ENCODE results near the gene IL23R.

IL23R gene

DNA sequence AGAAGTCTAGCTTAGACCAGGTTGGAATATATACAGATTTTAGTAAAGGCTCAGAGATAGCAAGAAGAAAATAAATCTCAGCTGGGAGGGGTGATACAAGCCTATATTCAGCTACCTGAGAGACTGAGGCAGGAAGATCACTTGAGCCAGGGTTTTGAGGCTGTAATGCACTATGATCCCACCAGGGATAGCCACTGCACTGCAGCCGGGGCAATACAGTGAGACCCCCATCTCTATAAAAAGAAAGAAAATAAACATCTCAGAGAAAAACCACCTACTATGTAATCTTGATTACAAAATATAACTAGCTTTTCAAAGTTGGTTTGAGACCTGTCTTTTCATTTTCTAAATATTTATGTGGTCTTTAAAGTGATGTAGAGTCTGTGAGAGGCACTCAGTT is 47.7 kb downstream of the IL23R start:
- DNase-seq, result no peak
- H3K36me3 Mint-ChIP-seq, result no peaks in the 10 kb centered on the region
- no peaks in the 10 kb centered on the region for H3K27me3 Mint-ChIP-seq
- no peak overlapping the region for H3K4me3 Mint-ChIP-seq
- peaks cover 44% of the 10 kb centered on the region for H3K4me1 Mint-ChIP-seq
- CTCF ChIA-PET, result interaction anchor here (0.7 to 9.0 kb wide), 54 partner anchors 8 to 726 kb away, joined by 3 to 317 read pairs (median 6); partner anchors contain the start of genes C1orf141, IL23R, SERBP1 and SLC35D1
- no peaks in the 10 kb centered on the region for H3K9me3 Mint-ChIP-seq
- no peak overlapping the region for H3K27ac Mint-ChIP-seq

DNA sequence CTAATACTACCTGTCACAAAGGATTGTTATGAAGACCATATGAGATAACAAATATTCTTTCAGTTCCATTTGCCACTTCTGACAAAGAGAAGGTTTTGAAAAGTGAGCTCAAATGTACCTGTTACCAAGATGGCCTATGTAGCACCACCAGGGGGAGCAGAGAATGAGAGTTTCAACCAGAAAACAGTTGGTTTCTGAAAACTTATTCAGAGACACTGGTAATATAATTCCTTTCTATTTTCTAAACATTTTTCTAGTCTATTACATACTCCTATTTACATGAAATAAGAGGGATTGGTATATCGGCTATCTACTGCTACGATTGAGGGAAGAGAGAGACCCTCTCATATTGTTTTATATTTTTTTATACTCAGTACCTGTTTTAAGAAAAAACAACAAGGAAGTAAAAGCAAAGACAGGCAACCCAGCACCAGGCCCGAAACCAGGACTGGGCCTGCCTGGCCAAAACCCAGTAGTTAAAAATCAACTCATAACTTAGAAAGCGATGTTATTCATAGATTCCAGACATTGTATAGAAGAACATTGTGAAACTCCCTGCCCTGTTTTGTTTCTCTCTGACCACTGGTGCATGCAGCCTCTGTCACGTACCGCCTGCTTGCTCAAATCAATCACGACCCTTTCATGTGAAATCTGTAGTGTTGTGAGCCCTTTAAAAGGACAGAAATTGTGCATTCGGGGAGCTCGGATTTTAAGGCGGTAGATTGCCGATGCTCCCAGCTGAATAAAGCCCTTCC is 48.3 kb downstream of the IL23R start:
- Mint-ChIP-seq H3K27ac (no peak overlapping the region), H3K36me3 (no peaks in the 10 kb centered on the region), H3K4me1 (peaks cover 44% of the 10 kb centered on the region), H3K4me3 (no peak overlapping the region), H3K27me3 (no peaks in the 10 kb centered on the region), H3K9me3 (no peaks in the 10 kb centered on the region)
- peak; percentile 75 for DNase-seq
- CTCF ChIA-PET, result interaction anchor here (0.6 to 9.0 kb wide), 53 partner anchors 8 to 546 kb away, joined by 3 to 317 read pairs (median 7); partner anchors contain the start of genes C1orf141, IL23R, SERBP1 and SLC35D1

DNA sequence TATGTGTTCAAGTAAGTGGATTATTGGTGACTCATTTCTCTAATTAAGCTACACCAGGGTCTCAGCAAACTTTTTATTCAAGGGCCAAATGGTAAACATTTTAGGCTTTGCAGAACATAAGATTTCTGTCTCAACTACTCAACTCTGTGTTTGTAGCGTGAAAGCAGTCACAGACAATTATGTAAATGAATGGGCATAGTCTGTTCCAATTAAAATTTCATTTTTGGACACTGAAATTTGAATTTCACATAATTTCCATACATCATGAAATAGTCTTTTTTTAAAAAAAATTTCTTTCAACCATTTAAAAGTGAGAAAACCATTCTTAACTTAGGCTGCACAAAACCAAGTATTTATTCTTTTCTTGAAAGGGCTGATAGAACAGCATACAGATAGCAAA is 50.1 kb downstream of the IL23R start:
- H3K27ac Mint-ChIP-seq, result no peak overlapping the region
- peaks cover 43% of the 10 kb centered on the region for H3K4me1 Mint-ChIP-seq
- no peak for DNase-seq
- H3K36me3 Mint-ChIP-seq, result no peaks in the 10 kb centered on the region
- H3K27me3 Mint-ChIP-seq, result no peaks in the 10 kb centered on the region
- CTCF ChIA-PET, result interaction anchor here (0.9 to 9.0 kb wide), 9 partner anchors 13 to 452 kb away, joined by 3 to 317 read pairs (median 38); partner anchors contain the start of gene IL23R
- no peak overlapping the region for H3K4me3 Mint-ChIP-seq
- H3K9me3 Mint-ChIP-seq, result no peaks in the 10 kb centered on the region

DNA sequence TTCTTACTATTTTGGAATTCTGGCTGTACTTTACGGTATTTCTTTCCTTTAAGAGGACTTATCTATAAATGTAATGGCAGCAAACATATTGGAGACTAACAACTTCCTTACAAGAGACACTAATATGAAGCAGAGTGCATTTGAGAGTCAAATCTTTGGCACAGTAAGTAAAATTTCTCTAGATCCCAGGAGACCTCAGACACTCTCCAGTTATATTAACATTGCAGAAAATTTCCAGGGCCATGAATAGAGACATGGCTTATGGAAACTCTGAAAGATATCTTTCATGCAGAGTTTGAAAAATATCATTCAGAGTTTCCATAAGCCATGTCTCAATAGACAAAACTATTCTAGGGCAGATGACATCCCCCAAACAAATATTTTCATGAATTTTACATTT is 51.2 kb downstream of the IL23R start:
- peaks cover 32% of the 10 kb centered on the region for H3K4me1 Mint-ChIP-seq
- H3K4me3 Mint-ChIP-seq, result no peak overlapping the region
- H3K27ac Mint-ChIP-seq, result no peak overlapping the region
- no peaks in the 10 kb centered on the region for H3K9me3 Mint-ChIP-seq
- no peaks in the 10 kb centered on the region for H3K36me3 Mint-ChIP-seq
- CTCF ChIA-PET, result interaction anchor here (1.7 kb wide), 1 partner anchor 68 kb away, joined by 5 read pairs; no protein-coding TSS in a partner anchor
- no peak for DNase-seq
- no peaks in the 10 kb centered on the region for H3K27me3 Mint-ChIP-seq

DNA sequence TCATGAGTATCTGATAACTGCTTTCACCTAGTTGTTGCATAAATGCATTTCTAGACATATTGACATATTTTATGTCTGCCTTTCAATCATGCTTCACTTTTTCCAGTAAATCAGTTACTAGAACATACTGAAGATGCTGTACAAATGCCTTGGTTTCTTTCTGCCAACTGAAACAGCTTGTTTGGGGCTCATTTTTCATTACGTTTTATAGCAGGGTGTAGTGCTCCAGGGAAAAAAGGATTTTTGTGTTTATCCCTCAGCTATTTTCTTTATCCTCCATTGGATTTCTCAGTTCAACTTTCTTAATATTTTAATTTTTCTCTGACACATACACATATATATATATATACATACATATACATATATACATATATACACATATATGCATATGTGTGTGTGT is 51.7 kb downstream of the IL23R start:
- H3K4me3 Mint-ChIP-seq, result no peak overlapping the region

DNA sequence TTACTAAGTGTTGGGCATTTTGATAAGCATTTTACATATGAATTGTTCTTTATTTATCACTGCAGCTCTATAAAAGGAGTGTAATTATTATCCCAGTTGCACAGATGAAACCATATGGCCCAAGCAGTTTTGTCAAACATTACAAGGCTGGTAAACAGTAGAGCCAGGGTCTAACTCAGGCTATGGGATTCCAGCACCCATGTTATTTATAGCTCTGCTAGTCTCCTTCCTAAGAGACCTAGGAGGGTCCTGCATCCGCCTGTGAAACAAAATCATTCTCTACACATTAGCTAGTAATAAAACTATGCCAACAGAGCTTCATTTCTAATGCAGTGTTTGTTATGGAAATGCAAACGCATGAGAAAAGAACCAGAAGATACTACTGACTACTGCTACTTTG is 58.6 kb downstream of the IL23R start:
- Mint-ChIP-seq H3K36me3 (peaks cover 1% of the 10 kb centered on the region), H3K27ac (no peak overlapping the region), H3K4me1 (peaks cover 9% of the 10 kb centered on the region), H3K27me3 (no peaks in the 10 kb centered on the region), H3K4me3 (no peak overlapping the region), H3K9me3 (peaks cover 2% of the 10 kb centered on the region)
- CTCF ChIA-PET, result interaction anchor here (0.7 to 7.6 kb wide), 3 partner anchors 12 to 276 kb away, joined by 3 to 56 read pairs (median 6); no protein-coding TSS in a partner anchor
- DNase-seq, result no peak

More for the DNA sequence above, 51.7 kb downstream of the IL23R start:
- Mint-ChIP-seq H3K9me3 (no peaks in the 10 kb centered on the region), H3K4me1 (peaks cover 27% of the 10 kb centered on the region), H3K27ac (no peak overlapping the region), H3K27me3 (no peaks in the 10 kb centered on the region), H3K36me3 (no peaks in the 10 kb centered on the region)
- CTCF ChIA-PET, result interaction anchor here (1.7 kb wide), 1 partner anchor 69 kb away, joined by 5 read pairs; no protein-coding TSS in a partner anchor
- no peak for DNase-seq

DNA sequence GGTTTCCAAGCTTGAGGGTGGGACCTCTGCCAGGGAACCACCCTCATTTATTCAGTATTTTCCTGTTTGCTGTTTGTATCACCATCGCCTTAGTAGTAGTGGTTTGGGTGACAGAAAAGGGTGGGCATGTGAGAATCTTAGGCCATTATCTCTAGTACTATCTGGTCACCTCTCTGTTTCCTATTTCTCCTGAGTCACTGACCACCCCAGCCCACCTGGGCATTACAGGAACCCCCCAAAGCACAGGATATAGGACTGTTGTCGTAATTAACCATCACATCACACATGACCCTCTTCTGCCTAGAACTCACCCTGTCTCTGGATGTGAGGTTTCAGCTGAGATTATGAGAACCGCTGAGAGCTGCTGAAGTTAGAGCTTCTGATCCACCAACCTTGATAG is 60.4 kb downstream of the IL23R start:
- peaks cover 1% of the 10 kb centered on the region for H3K36me3 Mint-ChIP-seq
- peaks cover 2% of the 10 kb centered on the region for H3K9me3 Mint-ChIP-seq
- peaks cover 9% of the 10 kb centered on the region for H3K4me1 Mint-ChIP-seq
- no peak overlapping the region for H3K4me3 Mint-ChIP-seq
- H3K27ac Mint-ChIP-seq, result no peak overlapping the region
- CTCF ChIA-PET, result interaction anchor here (0.7 to 7.6 kb wide), 3 partner anchors 14 to 273 kb away, joined by 3 to 56 read pairs (median 3); no protein-coding TSS in a partner anchor
- no peaks in the 10 kb centered on the region for H3K27me3 Mint-ChIP-seq
- no peak for DNase-seq

DNA sequence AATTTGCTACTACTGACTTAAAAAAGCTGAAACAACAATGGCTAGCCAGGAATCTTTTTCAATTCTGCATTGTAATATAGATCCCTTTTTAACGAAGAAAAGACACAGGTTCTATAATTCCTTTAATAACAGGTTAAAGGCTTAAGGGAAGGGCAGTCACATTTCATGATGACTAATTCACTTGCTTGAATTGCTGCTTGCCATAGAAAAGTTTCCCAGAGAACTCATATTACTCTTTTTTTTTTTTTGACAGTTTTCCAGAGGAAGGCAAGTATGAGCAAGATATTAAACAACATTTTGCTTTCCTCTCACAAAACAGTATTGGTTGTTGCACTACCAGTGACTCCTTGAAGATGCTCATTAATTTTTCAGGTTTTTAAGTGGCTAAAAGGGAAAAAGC is 60.9 kb downstream of the IL23R start:
- peaks cover 9% of the 10 kb centered on the region for H3K4me1 Mint-ChIP-seq
- no peaks in the 10 kb centered on the region for H3K27me3 Mint-ChIP-seq
- H3K27ac Mint-ChIP-seq, result no peak overlapping the region
- CTCF ChIA-PET, result interaction anchor here (7.6 kb wide), 1 partner anchor 14 kb away, joined by 56 read pairs; no protein-coding TSS in a partner anchor
- H3K36me3 Mint-ChIP-seq, result peaks cover 1% of the 10 kb centered on the region
- no peak overlapping the region for H3K4me3 Mint-ChIP-seq
- DNase-seq, result no peak
- peaks cover 2% of the 10 kb centered on the region for H3K9me3 Mint-ChIP-seq

DNA sequence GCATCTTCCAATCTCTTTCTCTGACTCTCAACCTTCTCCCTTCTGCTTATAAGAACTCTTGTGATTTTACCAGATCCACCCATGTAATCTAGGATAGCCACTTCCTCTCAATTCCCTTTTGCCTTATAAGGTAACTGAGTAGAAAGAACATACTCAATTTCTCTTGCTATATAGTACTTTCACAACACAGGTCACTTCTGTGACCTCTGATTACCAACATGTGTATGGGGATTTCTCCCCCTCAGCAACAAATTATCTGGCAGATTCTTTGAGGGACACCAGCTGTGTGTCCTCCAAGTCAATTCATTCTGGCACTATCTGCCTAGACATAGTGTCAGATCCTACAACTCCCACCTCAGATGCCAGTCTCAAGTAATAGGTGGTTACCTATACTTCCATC is 62.5 kb downstream of the IL23R start:
- Mint-ChIP-seq H3K36me3 (peaks cover 1% of the 10 kb centered on the region), H3K27me3 (no peaks in the 10 kb centered on the region), H3K27ac (no peak overlapping the region), H3K9me3 (peaks cover 2% of the 10 kb centered on the region), H3K4me1 (peaks cover 9% of the 10 kb centered on the region), H3K4me3 (no peak overlapping the region)
- no peak for DNase-seq
- CTCF ChIA-PET, result interaction anchor here (1.1 to 4.6 kb wide), 2 partner anchors 15 to 79 kb away, joined by 3 to 38 read pairs; no protein-coding TSS in a partner anchor

DNA sequence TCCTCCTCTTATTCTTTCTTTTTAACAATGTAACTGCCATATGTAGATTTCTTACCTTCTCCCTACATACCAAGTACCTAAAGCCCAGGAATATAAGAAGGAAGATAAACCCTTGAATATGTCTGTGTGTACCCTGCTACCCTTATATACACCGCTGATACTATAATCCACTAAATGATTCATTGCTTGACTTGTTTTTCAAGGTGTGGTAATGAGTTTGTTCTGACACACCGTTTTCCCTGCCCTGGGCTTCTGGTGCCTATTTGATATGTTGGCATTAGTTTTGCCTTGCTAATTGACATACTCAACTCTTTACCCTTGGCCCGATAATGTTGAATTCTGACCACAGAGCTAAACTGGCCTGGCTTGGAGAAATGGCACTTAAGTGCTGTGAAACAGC is 64.3 kb downstream of the IL23R start:
- no peak for DNase-seq
- Mint-ChIP-seq H3K27me3 (no peaks in the 10 kb centered on the region), H3K9me3 (peaks cover 2% of the 10 kb centered on the region), H3K27ac (no peak overlapping the region), H3K4me1 (peaks cover 12% of the 10 kb centered on the region), H3K36me3 (peaks cover 1% of the 10 kb centered on the region), H3K4me3 (no peak overlapping the region)
- CTCF ChIA-PET, result interaction anchor here (4.6 kb wide), 1 partner anchor 17 kb away, joined by 38 read pairs; no protein-coding TSS in a partner anchor

DNA sequence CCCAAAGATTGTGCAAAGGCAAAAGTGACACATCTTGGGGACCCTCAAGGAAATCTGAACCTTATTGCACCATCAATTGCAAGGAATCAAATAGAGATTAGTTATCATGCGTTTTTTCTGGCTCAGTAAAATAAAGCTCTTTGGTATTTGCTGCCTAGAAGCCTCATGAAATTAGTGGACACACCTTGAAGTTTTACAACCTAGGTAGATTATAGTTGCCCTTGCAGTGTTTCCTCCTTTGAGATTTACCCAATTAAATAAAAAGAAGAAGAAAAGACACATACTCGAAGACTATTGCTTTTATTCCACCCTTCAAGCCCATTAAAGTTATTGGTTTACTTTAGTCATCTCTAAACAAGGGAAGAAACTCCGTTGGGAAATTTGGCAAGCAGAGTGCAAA is 70.0 kb downstream of the IL23R start:
- CTCF ChIA-PET, result interaction anchor here (3.5 kb wide), 1 partner anchor 26 kb away, joined by 10 read pairs; no protein-coding TSS in a partner anchor
- H3K36me3 Mint-ChIP-seq, result peaks cover 3% of the 10 kb centered on the region
- H3K4me1 Mint-ChIP-seq, result peaks cover 2% of the 10 kb centered on the region
- DNase-seq, result no peak
- no peaks in the 10 kb centered on the region for H3K27me3 Mint-ChIP-seq
- H3K9me3 Mint-ChIP-seq, result no peaks in the 10 kb centered on the region
- H3K27ac Mint-ChIP-seq, result no peak overlapping the region
- H3K4me3 Mint-ChIP-seq, result no peak overlapping the region

DNA sequence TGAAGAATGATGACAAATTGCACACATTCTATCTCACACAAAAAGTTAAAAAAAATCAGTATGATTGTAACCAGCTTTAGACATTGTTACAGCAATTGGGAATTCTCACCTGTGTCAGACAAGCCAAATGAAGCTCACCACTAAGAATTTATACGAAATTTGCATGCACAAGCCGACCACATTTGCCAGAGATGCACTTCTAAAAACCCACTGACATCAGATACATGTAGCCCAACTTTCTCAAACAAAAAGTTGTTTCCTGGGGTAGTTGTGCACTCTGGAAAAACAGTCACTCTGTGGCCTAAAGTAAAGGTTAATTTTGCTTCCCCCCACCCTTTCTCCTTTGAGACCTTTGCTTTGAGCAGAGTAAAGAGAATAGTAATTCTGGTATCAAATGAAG is 73.5 kb downstream of the IL23R start:
- Mint-ChIP-seq H3K4me3 (no peak overlapping the region), H3K4me1 (no peaks in the 10 kb centered on the region), H3K36me3 (peaks cover 3% of the 10 kb centered on the region), H3K27ac (no peak overlapping the region), H3K9me3 (no peaks in the 10 kb centered on the region), H3K27me3 (no peaks in the 10 kb centered on the region)
- CTCF ChIA-PET, result no interaction called here
- DNase-seq, result no peak

DNA sequence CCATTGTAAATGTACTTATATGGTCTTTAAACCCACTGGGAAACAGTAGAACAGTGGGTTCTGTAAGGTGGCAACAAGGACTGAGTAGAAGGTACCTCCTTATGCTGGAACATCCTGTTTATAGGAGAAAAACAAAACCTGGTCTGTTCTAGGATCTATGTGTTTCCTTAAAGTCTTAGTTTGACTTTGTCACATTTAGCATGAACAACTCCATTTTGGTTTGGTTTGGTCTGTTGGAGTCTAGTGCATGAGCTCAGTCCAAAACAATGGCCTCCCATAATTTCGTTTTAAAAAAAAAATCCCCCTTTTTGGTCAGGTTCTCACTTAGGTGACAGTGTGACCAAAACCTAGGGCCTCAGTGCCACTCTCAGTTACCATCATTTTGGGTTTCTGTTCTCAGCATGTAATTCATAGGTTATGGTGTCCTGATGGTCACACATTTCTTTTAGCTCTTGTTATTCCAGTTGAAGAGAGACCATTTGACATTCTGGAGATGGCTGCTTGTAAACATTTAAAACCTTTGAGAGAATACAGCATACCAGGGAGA is 75.0 kb downstream of the IL23R start:
- Mint-ChIP-seq H3K27ac (no peak overlapping the region), H3K4me3 (no peak overlapping the region), H3K9me3 (no peaks in the 10 kb centered on the region), H3K4me1 (no peaks in the 10 kb centered on the region), H3K27me3 (no peaks in the 10 kb centered on the region), H3K36me3 (peaks cover 3% of the 10 kb centered on the region)
- CTCF ChIA-PET, result interaction anchor here (0.7 to 1.0 kb wide), 2 partner anchors 20 to 211 kb away, joined by 3 read pairs; no protein-coding TSS in a partner anchor
- DNase-seq, result no peak

DNA sequence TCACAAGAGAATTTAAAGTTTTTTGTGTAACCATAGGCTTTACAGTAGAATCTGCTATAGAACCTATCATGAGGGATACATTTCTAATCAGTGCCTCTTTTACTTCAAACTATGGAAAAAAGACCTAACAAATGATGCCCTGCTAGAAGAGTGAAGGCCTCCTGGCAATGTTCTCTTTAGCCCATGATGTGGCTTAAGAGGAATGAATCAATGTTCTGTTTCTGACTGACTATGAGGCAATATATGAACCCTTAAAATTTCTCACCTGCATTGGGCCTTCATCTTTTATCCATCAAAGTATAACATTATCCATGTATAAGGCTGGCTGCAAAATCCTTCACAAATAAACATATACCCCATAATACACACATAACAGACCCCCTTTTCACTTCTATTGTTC is 75.8 kb downstream of the IL23R start:
- Mint-ChIP-seq H3K9me3 (no peaks in the 10 kb centered on the region), H3K27me3 (no peaks in the 10 kb centered on the region), H3K36me3 (peaks cover 3% of the 10 kb centered on the region), H3K4me1 (no peaks in the 10 kb centered on the region), H3K4me3 (no peak overlapping the region), H3K27ac (no peak overlapping the region)
- DNase-seq, result no peak
- CTCF ChIA-PET, result interaction anchor here (0.7 to 1.0 kb wide), 2 partner anchors 20 to 212 kb away, joined by 3 read pairs; no protein-coding TSS in a partner anchor
